ENCODE data around the gene ZFP36L2. TPM values are rescaled to one million over a fixed set of nuclear protein-coding genes. Genes with fewer than 3 reads are reported as not detected.

The ZFP36L2 gene
- total and polyA plus RNA-seq, 2 donors (not counting 3 experiments of a cell fraction or from before 2014, with no cell fraction given) = 14.5 to 75.9 TPM

- H3K27me3 ChIP-seq (ENCODE audit: control insufficient read depth in 2 of 2, insufficient read depth in 2 of 2, low read length in 2 of 2) = no peaks in the 10 kb centered on the region
- dilution Hi-C loops (cut with MboI; ENCODE audit: extremely low pct_ligation_motif_present, low sequenced_read_pairs) (no loop called here), intact Hi-C loops (cut with micrococcal nuclease) (no loop called here)
- no peaks in the 10 kb centered on the region for H3K9me1 ChIP-seq (replicated peaks; ENCODE audit: control insufficient read depth, extremely low read depth, insufficient read depth, low read length)
- CTCF ChIA-PET = interaction anchor here (1.1 kb wide), 1 partner anchor 252 kb away, joined by 3 read pairs; no protein-coding TSS in a partner anchor
- FAIRE-seq (no peak), DNase-seq (ENCODE audit: low read depth, low spot score) (no peak)
- TF ChIP-seq MYC (IDR thresholded peaks at IDR 0.05; ENCODE audit: low read depth, low read length) (no peak), POLR2AphosphoS5 (IDR thresholded peaks at IDR 0.05; ENCODE audit: insufficient read depth, low read depth, low read length) (no peak), JUN (IDR thresholded peaks at IDR 0.05; ENCODE audit: borderline replicate concordance, insufficient read depth, insufficient read length, low read depth) (no peak)
- no peaks in the 10 kb centered on the region for H3K36me3 ChIP-seq (ENCODE audit: control insufficient read depth in 2 of 2, extremely low read depth in 1 of 2, insufficient read depth in 2 of 2, low read length in 2 of 2)
- BruUV-seq (replicated peaks) = no TSS peak
- no peak overlapping the region for H3K4me2 ChIP-seq (ENCODE audit: insufficient read depth, low read length)
- H3K4me3 ChIP-seq (replicated peaks in 1 of 3; ENCODE audit: insufficient read depth in 1 of 3, low read depth in 1 of 3, low read length in 3 of 3) = no peak overlapping the region
- no peak overlapping the region for H3K27ac ChIP-seq (ENCODE audit: insufficient read depth, low read depth, low read length)
- H2AFZ ChIP-seq (ENCODE audit: low read depth, low read length) = no peak overlapping the region
- peaks cover 3% of the 10 kb centered on the region for H3K4me1 ChIP-seq (ENCODE audit: control insufficient read depth, extremely low read depth, insufficient read depth, low read length)
- no peaks in the 10 kb centered on the region for H3K9me3 ChIP-seq (replicated peaks; ENCODE audit: control insufficient read depth, insufficient read depth, low read length)
- H3K9ac ChIP-seq (replicated peaks; ENCODE audit: extremely low read depth, insufficient read depth, low read length) = no peak overlapping the region
- H4K20me1 ChIP-seq (replicated peaks; ENCODE audit: control insufficient read depth, extremely low read depth, insufficient read depth, low read length) = no peaks in the 10 kb centered on the region
- no peaks in the 10 kb centered on the region for H3K79me2 ChIP-seq (ENCODE audit: control insufficient read depth, insufficient read depth, low read length)
- POLR2A ChIA-PET = no interaction called here
These were observed 7.1 kb upstream of the ZFP36L2 start for GRCh38 chr2:43233218-43234212.

GRCh38 chr2:43230951-43231827 lies 4.8 kb upstream of the ZFP36L2 start:
- Histone ChIP-seq H3K4me2 (ENCODE audit: insufficient read depth, low read length) (no peak overlapping the region), H3K27me3 (ENCODE audit: control insufficient read depth in 2 of 2, insufficient read depth in 2 of 2, low read length in 2 of 2) (no peaks in the 10 kb centered on the region), H3K9me3 (replicated peaks; ENCODE audit: control insufficient read depth, insufficient read depth, low read length) (no peaks in the 10 kb centered on the region), H3K27ac (ENCODE audit: insufficient read depth, low read depth, low read length) (no peak overlapping the region), H4K20me1 (replicated peaks; ENCODE audit: control insufficient read depth, extremely low read depth, insufficient read depth, low read length) (no peaks in the 10 kb centered on the region), H3K9ac (replicated peaks; ENCODE audit: extremely low read depth, insufficient read depth, low read length) (no peak overlapping the region), H3K79me2 (ENCODE audit: control insufficient read depth, insufficient read depth, low read length) (peaks cover 1% of the 10 kb centered on the region), H3K4me1 (ENCODE audit: control insufficient read depth, extremely low read depth, insufficient read depth, low read length) (peaks cover 9% of the 10 kb centered on the region), H2AFZ (ENCODE audit: low read depth, low read length) (no peak overlapping the region), H3K36me3 (ENCODE audit: control insufficient read depth in 2 of 2, extremely low read depth in 1 of 2, insufficient read depth in 2 of 2, low read length in 2 of 2) (no peaks in the 10 kb centered on the region), H3K9me1 (replicated peaks; ENCODE audit: control insufficient read depth, extremely low read depth, insufficient read depth, low read length) (no peaks in the 10 kb centered on the region), H3K4me3 (replicated peaks in 1 of 3; ENCODE audit: insufficient read depth in 1 of 3, low read depth in 1 of 3, low read length in 3 of 3) (no peak overlapping the region)
- intact Hi-C loops (cut with micrococcal nuclease) (no loop called here), dilution Hi-C loops (cut with MboI; ENCODE audit: extremely low pct_ligation_motif_present, low sequenced_read_pairs) (no loop called here)
- ChIA-PET CTCF (no interaction called here), POLR2A (no interaction called here)
- no TSS peak for BruUV-seq (replicated peaks)
- no peak for DNase-seq (ENCODE audit: low read depth, low spot score)
- no peak for TF ChIP-seq GATA2 (IDR thresholded peaks at IDR 0.05; ENCODE audit: insufficient read depth, insufficient read length, low read depth, low read length)
- no peak for TF ChIP-seq CTCF (IDR thresholded peaks at IDR 0.05; ENCODE audit: extremely low read depth in 1 of 2, insufficient read depth in 1 of 2, low read depth in 1 of 2, low read length in 2 of 2)
- TF ChIP-seq EZH2 (IDR thresholded peaks at IDR 0.05; ENCODE audit: borderline replicate concordance, low read depth, low read length, severe bottlenecking) = no peak
- no peak for TF ChIP-seq POLR2A (IDR thresholded peaks at IDR 0.05; ENCODE audit: low read depth, low read length)
- TF ChIP-seq FOS (IDR thresholded peaks at IDR 0.05; ENCODE audit: borderline replicate concordance, insufficient read depth, low read length) = no peak
- TF ChIP-seq JUN (IDR thresholded peaks at IDR 0.05; ENCODE audit: borderline replicate concordance, insufficient read depth, insufficient read length, low read depth) = no peak
- TF ChIP-seq POLR2AphosphoS5 (IDR thresholded peaks at IDR 0.05; ENCODE audit: insufficient read depth, low read depth, low read length) = no peak
- TF ChIP-seq MAX (IDR thresholded peaks at IDR 0.05; ENCODE audit: insufficient read depth, insufficient read length) = no peak
- no peak for TF ChIP-seq MYC (IDR thresholded peaks at IDR 0.05; ENCODE audit: low read depth, low read length)
- no peak for FAIRE-seq
